Stomach (tissue), 9 donors: ENCODE results near the gene CDK19. TPM values are rescaled to one million over a fixed set of nuclear protein-coding genes. Genes with fewer than 3 reads are reported as not detected.

Experiments used
- DNase-seq, 2 donors: peaks; one replicate each; pipeline versions ENCODE4 v3.0.0 to v3.0.0-alpha.2; 2013 to 2019
- H3K27ac ChIP-seq, 5 donors: fragments of 200-600 bp in 4 of 5; sonication (generic) in 4 of 5; one replicate each; pipeline ENCODE4 v1.5.1; 2013 to 2019; ENCODE audit warnings: mild to moderate bottlenecking in 1 of 5, moderate library complexity in 1 of 5
- H3K27me3 ChIP-seq, 3 donors: fragments of 200-600 bp; sonication (generic); one replicate each; pipeline ENCODE4 v1.5.1; 2017 to 2019; ENCODE audit warnings: mixed run types in 1 of 3
- H3K36me3 ChIP-seq, 4 donors: fragments of 200-600 bp; sonication (generic); 1 replicate in 3 of 4; 2 replicates in 1 of 4; pipeline ENCODE4 v1.5.1; 2016 to 2019
- H3K4me1 ChIP-seq, 4 donors: fragments of 200-600 bp; sonication (generic); one replicate each; pipeline ENCODE4 v1.5.1; 2016 to 2019
- H3K4me3 ChIP-seq, 4 donors: fragments of 200-600 bp; sonication (generic) in 3 of 4; one replicate each; pipeline ENCODE4 v1.5.1; 2016 to 2019; ENCODE audit warnings: mild to moderate bottlenecking in 1 of 4
- H3K9me3 ChIP-seq, 4 donors: fragments of 200-600 bp; sonication (generic); one replicate each; pipeline ENCODE4 v1.5.1; 2016 to 2019
- EP300 ChIP-seq: sonication (generic); formaldehyde crosslinking; IDR thresholded peaks from one replicate; pipeline ENCODE4 v1.6.1; 2017; ENCODE audit warnings: antibody characterized with exemption
- POLR2A ChIP-seq, 4 donors: fragments of 450-650 bp; IDR thresholded peaks; one replicate each; pipeline ENCODE4 v1.6.1; 2016; ENCODE audit warnings: antibody characterized with exemption in 4 of 4, control low read depth in 2 of 4, mild to moderate bottlenecking in 1 of 4, moderate library complexity in 1 of 4
- POLR2AphosphoS5 ChIP-seq, 3 donors: sonication (generic); formaldehyde crosslinking; IDR thresholded peaks; one replicate each; pipeline ENCODE4 v1.6.1; 2016; ENCODE audit warnings: antibody characterized with exemption in 3 of 3
- WGBS, 5 donors: extraction: QIAGEN DNeasy Blood & Tissue Kit in 3 of 5; methylation state at CpG; one replicate each; pipeline versions ENCODE4 v1.1.5 to v1.1.7; 2013 to 2018; 5-methylcytosine and 5-hydroxymethylcytosine counted together
- intact Hi-C: fragments of 100-400 bp; cut with DNase I; formaldehyde crosslinking; loops from one replicate; pipeline ENCODE4 v1.15.1; 2023; ENCODE audit warnings: low total_unique reads
- polyA plus RNA-seq, 3 donors: library from polyadenylated mRNA; stranded (reverse); fragments of 200-250 nt; gene quantifications; one replicate each; pipeline ENCODE4 v1.2.3, GENCODE V29; 2013
- total RNA-seq, 5 donors: library from RNA; depleted of rRNA; stranded (reverse); fragments of >200 nt; gene quantifications; one replicate each; pipeline versions ENCODE4 v1.1.0 to v1.2.3, GENCODE V29; 2014 to 2016
- TF ChIP-seq, protein P1 (sequence below), 7 experiments: fragments of 450-650 bp in 4 of 7; fragments of 200-600 bp in 3 of 7; sonication (generic) in 3 of 7; IDR thresholded peaks; one replicate each; pipeline ENCODE4 v1.5.1; 2016 to 2019; ENCODE audit warnings: antibody characterized with exemption in 7 of 7, control low read depth in 2 of 7, mild to moderate bottlenecking in 1 of 7
- donor health status: healthy with polysubstance abuse.
- donor health status: Bipolar disorder and iron deficiency.
- donor health status: healthy.

CDK19 gene
- total and polyA plus RNA-seq, 8 donors = 5.4 to 23.5 (median 7.5) TPM

DNA sequence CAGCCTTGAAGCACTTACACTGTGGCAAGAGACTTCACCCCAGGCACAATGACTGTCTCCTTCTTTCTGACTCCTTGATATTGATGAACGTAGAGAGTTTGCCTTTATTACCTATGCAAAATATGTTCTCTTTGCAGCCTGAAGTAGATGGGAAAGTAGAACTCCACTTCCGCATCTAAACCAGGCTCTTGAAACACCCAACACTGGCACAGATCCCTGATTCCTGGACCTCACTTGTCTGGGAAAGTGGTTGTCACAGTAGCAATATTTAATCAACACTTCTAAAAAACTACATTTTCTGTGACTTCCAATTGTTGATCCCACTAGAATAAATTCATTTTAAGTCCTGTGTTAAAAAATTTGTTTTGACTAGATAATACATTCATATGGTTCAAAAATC is 143.1 kb downstream of the CDK19 start:
- DNase-seq = no peak
- TF ChIP-seq POLR2A (IDR thresholded peaks at IDR 0.05) (no peak), POLR2AphosphoS5 (IDR thresholded peaks at IDR 0.05) (no peak), EP300 (no peak)
- TF ChIP-seq, protein P1, sequence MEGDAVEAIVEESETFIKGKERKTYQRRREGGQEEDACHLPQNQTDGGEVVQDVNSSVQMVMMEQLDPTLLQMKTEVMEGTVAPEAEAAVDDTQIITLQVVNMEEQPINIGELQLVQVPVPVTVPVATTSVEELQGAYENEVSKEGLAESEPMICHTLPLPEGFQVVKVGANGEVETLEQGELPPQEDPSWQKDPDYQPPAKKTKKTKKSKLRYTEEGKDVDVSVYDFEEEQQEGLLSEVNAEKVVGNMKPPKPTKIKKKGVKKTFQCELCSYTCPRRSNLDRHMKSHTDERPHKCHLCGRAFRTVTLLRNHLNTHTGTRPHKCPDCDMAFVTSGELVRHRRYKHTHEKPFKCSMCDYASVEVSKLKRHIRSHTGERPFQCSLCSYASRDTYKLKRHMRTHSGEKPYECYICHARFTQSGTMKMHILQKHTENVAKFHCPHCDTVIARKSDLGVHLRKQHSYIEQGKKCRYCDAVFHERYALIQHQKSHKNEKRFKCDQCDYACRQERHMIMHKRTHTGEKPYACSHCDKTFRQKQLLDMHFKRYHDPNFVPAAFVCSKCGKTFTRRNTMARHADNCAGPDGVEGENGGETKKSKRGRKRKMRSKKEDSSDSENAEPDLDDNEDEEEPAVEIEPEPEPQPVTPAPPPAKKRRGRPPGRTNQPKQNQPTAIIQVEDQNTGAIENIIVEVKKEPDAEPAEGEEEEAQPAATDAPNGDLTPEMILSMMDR (IDR thresholded peaks at IDR 0.05) = no peak
- Histone ChIP-seq H3K27ac (no peak overlapping the region), H3K4me1 (peaks cover 0 to 17% (median 8%) of the 10 kb centered on the region in 4 donors), H3K27me3 (no peaks in the 10 kb centered on the region), H3K9me3 (no peaks in the 10 kb centered on the region), H3K36me3 (peaks cover 0 to 7% (median 0%) of the 10 kb centered on the region in 4 donors), H3K4me3 (no peak overlapping the region)
- WGBS, 5 donors = 75 to 87% (median 80%) methylated on average over 2 of the region's 2 CpGs
- intact Hi-C loops = no loop called here

DNA sequence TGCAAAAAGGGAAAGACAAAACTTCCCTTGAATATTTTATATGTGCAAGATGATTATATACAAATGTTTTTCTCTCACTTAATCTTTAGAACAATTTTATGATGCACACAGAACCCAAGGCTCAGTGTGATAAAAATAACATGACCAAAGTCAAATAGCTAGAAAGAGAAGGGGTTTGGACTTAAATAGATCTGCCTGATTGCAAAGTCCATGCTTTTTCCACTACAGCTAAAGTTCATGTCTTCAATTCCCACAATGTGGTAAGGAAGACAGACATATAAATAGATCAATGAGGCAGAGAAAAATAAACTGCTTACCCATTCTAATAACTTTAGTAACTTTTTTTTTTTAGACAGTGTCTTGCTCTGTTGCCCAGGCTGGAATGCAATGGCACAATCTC is 143.8 kb downstream of the CDK19 start:
- no peak for DNase-seq
- peaks cover 0 to 7% (median 0%) of the 10 kb centered on the region in 4 donors for H3K36me3 ChIP-seq
- intact Hi-C loops = no loop called here
- no peak for TF ChIP-seq POLR2A (IDR thresholded peaks at IDR 0.05)
- H3K4me1 ChIP-seq = peaks cover 0 to 17% (median 8%) of the 10 kb centered on the region in 4 donors
- no peak overlapping the region for H3K4me3 ChIP-seq
- H3K27ac ChIP-seq = no peak overlapping the region
- no peaks in the 10 kb centered on the region for H3K9me3 ChIP-seq
- H3K27me3 ChIP-seq = no peaks in the 10 kb centered on the region

DNA sequence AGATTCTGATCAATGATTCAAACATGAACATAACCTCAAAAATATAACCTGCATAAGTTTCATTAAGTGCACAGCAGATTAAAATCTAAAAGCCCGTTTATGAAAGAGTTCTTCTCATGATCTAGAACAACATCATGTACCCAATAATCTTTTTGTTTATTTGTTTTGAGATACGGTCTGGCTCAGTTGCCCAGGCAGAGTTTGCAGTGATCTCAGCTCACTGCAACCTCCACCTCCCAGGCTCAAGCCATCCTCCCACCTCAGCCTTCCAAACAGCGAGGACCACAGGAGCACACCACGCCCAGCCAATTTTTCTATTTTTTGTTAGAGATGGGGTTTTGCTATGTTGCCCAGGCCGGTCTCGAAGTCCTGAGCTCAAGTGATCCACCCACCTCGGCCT is 149.7 kb downstream of the CDK19 start:
- no peak overlapping the region for H3K4me3 ChIP-seq
- WGBS, 5 donors = 84 to 90% (median 88%) methylated on average over 7 of the region's 7 CpGs
- H3K27ac ChIP-seq = peak overlapping the region in 2 of 5 donors; percentile 47 to 58
- no peaks in the 10 kb centered on the region for H3K27me3 ChIP-seq
- no peaks in the 10 kb centered on the region for H3K9me3 ChIP-seq
- peaks cover 0 to 7% (median under 1%) of the 10 kb centered on the region in 4 donors for H3K36me3 ChIP-seq
- intact Hi-C loops = no loop called here
- peaks cover 0 to 20% (median 9%) of the 10 kb centered on the region in 4 donors for H3K4me1 ChIP-seq
- TF ChIP-seq POLR2AphosphoS5 (IDR thresholded peaks at IDR 0.05) (no peak), EP300 (no peak), POLR2A (IDR thresholded peaks at IDR 0.05) (no peak)
- TF ChIP-seq, protein P1 (IDR thresholded peaks at IDR 0.05) = no peak
- DNase-seq = no peak

DNA sequence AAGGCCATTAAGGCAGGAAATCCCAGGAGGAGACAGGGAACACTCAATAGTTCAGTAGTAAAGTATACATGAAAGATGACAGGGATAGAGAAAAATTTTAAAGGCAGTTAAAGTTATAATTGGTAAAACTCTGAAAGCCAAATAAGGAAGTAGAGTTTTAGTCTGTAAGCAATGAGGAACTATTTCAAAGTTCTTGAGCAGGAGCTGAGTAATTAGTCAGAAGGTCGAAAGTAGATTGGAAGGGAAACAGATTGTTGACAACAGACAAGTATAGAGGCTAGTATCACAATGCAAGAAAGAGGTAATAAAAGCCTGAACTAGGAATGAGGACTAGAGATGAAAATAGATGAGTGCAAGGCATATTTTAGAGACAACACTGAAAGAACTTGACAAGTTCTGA is 150.3 kb downstream of the CDK19 start:
- H3K27me3 ChIP-seq = no peaks in the 10 kb centered on the region
- TF ChIP-seq POLR2AphosphoS5 (IDR thresholded peaks at IDR 0.05) (peak in 1 of 3 donors; percentile 11), EP300 (no peak)
- H3K9me3 ChIP-seq = no peaks in the 10 kb centered on the region
- H3K4me3 ChIP-seq = no peak overlapping the region
- peak overlapping the region in 4 of 5 donors; percentile 1 to 58 (median 27) for H3K27ac ChIP-seq
- peak in 1 of 2 donors; percentile 45 for DNase-seq
- H3K4me1 ChIP-seq = peaks cover 0 to 20% (median 9%) of the 10 kb centered on the region in 4 donors
- H3K36me3 ChIP-seq = peaks cover 0 to 12% (median 4%) of the 10 kb centered on the region in 4 donors
- 14 to 29% (median 26%) methylated on average over 1 of the region's 1 CpG for WGBS, 5 donors
- intact Hi-C loops = no loop called here

DNA sequence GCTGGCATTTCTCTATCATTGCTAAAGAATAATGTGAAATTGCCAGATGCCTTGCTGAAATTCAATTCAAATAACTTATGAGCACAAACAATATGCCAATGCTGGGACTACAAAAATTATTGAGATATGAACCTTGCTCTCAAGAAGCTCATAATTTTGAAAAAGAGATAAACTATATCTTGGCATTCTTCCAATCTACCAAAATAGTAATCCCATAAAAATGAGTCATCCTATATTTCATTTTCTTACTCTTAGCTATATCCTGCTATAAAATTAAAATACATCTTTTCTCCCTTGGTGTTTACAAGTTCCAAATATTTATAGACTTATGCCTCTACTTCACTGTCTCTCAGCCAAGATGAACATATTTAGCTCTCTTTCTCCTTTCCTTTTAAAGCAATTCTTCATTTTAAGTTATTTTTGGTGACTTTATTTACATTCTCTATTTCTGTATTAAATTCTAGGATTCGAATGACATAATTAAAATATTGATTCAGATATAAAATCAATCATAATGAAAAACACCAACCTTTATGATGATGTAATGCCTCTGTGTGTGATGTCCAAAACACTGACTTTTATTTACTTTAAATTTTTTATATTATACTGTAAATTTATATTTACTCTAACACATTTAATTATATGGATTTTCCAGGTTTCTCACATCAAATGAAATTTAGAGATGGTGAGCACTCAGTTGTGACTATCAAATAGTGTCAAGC is 152.6 kb downstream of the CDK19 start:
- Histone ChIP-seq H3K27me3 (no peaks in the 10 kb centered on the region), H3K9me3 (no peaks in the 10 kb centered on the region), H3K4me1 (peaks cover 4 to 38% (median 9%) of the 10 kb centered on the region in 4 donors), H3K27ac (no peak overlapping the region), H3K4me3 (no peak overlapping the region), H3K36me3 (peaks cover 0 to 8% (median 3%) of the 10 kb centered on the region in 4 donors)
- no peak for DNase-seq
- intact Hi-C loops = no loop called here
- 67 to 84% (median 72%) methylated on average over 1 of the region's 1 CpG for WGBS, 5 donors
- TF ChIP-seq POLR2AphosphoS5 (IDR thresholded peaks at IDR 0.05) (no peak), POLR2A (IDR thresholded peaks at IDR 0.05) (no peak), EP300 (no peak)
- TF ChIP-seq, protein P1 (IDR thresholded peaks at IDR 0.05) = no peak
